IPS-18a (cell line): ENCODE data around the gene PCDHGA1.

Experiments
- H3K27ac ChIP-seq: one replicate; pipeline ENCODE4 v1.5.1; 2013; ENCODE audit warnings: low read length
- H3K27me3 ChIP-seq: one replicate; pipeline ENCODE4 v1.6.1; 2013; ENCODE audit warnings: mild to moderate bottlenecking, low read length; ENCODE audit not compliant: control insufficient read depth, insufficient read depth
- H3K36me3 ChIP-seq: one replicate; pipeline ENCODE4 v1.6.1; 2013; ENCODE audit warnings: low read depth, low read length; ENCODE audit not compliant: control insufficient read depth
- H3K4me1 ChIP-seq: one replicate; pipeline ENCODE4 v1.6.1; 2013; ENCODE audit warnings: low read depth, low read length; ENCODE audit not compliant: control insufficient read depth
- H3K4me3 ChIP-seq: one replicate; pipeline ENCODE4 v1.5.1; 2013; ENCODE audit warnings: low read length
- H3K9ac ChIP-seq: one replicate; pipeline ENCODE4 v1.6.1; 2013; ENCODE audit warnings: mild to moderate bottlenecking, low read length, moderate library complexity
- H3K9me3 ChIP-seq: one replicate; pipeline ENCODE4 v1.6.1; 2013; ENCODE audit warnings: low read depth, low read length; ENCODE audit not compliant: control insufficient read depth

Gene PCDHGA1

DNA sequence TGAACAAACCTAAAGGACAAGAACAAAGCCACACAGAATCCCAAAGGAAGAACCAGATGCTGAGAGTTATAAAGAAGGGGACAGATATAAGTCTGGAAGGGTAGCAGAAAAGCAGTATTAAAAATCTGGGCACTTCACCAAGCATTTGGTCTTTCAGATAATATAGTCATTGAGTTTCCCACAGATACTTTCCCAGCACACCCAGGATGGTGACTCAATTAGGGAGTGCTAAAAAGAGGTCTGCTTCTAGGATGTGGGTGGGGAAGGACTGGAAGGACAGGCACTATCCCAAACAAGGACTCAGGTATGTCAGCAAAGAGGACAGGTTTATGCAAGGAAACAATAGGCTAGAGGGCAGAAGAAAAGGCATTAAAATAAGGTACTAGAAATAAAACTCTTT lies 229.1 kb downstream of the PCDHGA1 start:
- Histone ChIP-seq H3K27me3 (no peaks in the 10 kb centered on the region), H3K9ac (peak overlapping the region; percentile 91), H3K9me3 (no peaks in the 10 kb centered on the region), H3K4me3 (no peak overlapping the region), H3K27ac (no peak overlapping the region), H3K36me3 (peaks cover 16% of the 10 kb centered on the region), H3K4me1 (peaks cover 36% of the 10 kb centered on the region)

DNA sequence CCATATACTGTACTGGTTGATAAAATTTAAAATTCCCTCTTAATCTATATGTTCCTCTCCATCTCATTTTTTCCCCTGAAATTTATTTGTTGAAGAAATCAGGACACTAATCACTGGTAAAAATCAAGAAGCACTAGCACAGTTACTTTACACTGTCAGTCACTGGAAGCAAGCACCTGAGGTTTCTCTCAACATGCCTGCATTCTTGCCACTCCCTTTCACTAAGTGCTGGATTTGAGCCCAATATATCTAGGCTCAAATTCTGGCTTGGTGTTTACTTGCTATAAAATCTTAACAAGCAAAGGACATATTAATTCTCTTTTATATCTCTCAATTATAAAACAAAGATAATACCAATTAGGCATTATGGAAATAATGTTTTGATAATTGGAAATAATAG lies 229.8 kb downstream of the PCDHGA1 start:
- Histone ChIP-seq H3K4me3 (peak overlapping the region; percentile 45), H3K27ac (peak overlapping the region; percentile 92), H3K27me3 (no peaks in the 10 kb centered on the region), H3K9me3 (no peaks in the 10 kb centered on the region), H3K9ac (peak overlapping the region; percentile 91), H3K4me1 (peaks cover 38% of the 10 kb centered on the region), H3K36me3 (peaks cover 16% of the 10 kb centered on the region)

DNA sequence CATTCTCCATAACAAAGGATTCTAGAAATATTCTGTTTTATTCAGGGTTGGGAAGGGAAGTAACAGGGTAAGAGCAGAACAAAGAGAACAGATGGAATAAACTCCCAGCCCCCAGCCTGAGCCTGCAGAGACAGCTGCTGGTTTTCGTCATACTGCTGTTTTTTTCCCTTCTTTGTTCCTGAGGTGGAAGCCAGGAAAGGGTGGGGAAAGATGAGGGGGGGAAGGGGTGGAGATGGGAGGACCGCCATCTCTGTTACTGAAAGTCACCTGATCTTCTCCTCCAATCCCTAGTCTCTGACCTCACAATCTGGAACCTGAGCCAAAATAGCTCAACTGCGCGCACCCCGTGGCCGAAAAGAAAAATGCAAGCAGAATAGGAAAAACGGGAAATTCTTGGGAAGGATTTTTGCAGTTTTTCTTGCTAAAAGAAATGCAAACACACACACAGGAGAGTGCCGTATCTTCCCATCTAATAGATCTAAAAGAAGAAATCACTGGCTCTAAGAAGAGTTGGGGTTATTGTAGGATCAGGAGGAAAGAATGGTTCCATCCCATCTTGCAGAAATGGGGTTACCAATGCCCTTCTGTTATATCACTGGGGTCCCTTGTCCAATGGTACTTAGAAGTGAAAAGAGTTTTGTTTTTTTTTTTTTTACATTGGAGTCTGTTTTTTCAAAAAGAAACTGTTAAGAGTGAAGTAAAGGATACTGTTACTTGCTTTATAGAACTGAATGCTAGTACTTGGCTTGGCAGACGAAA lies 230.6 kb downstream of the PCDHGA1 start:
- Histone ChIP-seq H3K4me1 (peaks cover 38% of the 10 kb centered on the region), H3K36me3 (peaks cover 18% of the 10 kb centered on the region), H3K27ac (peak overlapping the region; percentile 92), H3K4me3 (peak overlapping the region; percentile 45), H3K27me3 (no peaks in the 10 kb centered on the region), H3K9ac (peak overlapping the region; percentile 91), H3K9me3 (no peaks in the 10 kb centered on the region)
